ENCODE measurements around the gene RBMS2. TPM values are rescaled to one million over a fixed set of nuclear protein-coding genes. Genes with fewer than 3 reads are reported as not detected.
A peak's percentile ranks its signal among the peaks of the same experiment; 100 is the strongest.

RBMS2 gene
- total RNA-seq, 1 donor from 2014 or later: 37.9 TPM

GRCh38 chr12:56632701-56633467 lies 111.3 kb downstream of the RBMS2 start:
- DNase-seq: peak; percentile 13

- no peak for DNase-seq
Observed at GRCh38 chr12:56633468-56634241, 112.0 kb downstream of the RBMS2 start.

DNA sequence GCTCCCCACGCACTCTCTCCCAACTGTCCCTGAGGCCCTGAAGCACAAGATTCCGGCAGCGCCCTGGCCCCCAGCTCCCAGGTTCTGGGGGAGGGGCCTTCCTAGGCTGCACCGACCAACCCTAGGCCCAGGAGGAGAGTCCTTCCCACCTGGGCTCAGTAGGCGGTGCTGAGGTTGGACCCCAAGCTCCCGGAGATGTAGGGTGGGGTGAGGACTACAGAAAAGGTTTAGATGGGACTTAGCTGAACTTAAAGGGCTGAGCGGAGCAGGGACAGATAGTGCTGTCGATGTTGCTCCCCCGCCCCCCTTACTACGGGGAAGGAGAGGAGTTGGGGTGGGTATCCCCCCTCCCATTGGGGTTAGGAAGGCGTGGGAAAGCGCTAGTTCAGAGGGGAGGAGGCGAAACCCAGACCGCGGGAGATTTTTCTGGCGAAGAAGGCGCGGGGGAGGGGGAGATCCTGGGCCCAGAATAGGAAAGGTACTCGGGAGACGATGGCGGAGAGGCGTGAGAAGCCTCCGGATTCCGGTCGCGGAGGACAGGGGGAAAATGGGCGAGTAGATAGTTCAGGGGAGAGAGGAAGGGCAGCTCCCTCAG lies 112.7 kb downstream of the RBMS2 start:
- DNase-seq: peak; percentile 29

DNA sequence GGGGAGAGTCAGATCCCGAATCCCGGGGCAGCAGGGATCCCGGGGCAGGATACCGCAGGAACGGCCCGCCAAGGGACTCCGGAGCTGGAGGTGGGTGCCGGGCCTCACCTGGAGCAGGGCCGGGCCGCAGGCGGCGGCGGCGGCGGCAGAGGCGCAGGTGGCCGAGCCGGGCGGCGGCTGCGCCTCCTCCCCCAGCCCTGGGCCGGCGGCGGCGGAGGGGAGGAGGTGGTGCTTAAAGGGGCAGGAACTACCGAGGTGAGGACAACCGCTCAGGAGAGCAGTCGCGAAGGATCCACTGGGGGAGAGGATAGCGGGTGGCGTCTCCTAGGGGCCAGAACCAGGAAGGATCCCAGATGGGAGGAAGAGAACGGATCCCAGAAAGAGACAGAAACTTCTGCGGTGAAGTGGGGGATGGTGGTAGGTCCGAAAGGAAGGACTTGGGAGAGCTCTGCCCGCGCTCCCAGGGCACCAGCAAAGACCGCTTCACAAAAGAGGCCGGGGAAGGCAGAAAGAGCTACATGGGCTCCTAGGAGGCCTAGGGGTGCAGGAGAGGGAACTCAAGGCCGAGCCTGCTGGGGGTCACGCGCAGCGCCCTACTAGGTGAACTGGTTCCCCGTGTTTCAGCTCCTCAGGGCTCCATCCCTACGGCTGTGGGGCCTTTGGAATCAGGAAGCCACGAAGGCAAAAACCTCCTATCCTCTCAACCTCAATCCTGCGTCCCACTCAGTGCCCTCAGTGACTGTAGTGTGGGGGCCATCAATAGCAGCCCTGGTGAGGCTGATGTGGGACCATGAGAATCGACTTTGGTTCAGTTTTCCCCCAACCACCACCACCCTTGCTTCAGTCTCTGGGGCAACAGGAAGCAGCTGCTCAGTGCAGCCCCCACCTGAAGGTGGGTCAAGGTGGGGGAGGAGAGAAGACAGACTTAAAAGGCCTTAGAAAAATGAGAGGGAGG lies 113.5 kb downstream of the RBMS2 start:
- DNase-seq: peak; percentile 74

DNA sequence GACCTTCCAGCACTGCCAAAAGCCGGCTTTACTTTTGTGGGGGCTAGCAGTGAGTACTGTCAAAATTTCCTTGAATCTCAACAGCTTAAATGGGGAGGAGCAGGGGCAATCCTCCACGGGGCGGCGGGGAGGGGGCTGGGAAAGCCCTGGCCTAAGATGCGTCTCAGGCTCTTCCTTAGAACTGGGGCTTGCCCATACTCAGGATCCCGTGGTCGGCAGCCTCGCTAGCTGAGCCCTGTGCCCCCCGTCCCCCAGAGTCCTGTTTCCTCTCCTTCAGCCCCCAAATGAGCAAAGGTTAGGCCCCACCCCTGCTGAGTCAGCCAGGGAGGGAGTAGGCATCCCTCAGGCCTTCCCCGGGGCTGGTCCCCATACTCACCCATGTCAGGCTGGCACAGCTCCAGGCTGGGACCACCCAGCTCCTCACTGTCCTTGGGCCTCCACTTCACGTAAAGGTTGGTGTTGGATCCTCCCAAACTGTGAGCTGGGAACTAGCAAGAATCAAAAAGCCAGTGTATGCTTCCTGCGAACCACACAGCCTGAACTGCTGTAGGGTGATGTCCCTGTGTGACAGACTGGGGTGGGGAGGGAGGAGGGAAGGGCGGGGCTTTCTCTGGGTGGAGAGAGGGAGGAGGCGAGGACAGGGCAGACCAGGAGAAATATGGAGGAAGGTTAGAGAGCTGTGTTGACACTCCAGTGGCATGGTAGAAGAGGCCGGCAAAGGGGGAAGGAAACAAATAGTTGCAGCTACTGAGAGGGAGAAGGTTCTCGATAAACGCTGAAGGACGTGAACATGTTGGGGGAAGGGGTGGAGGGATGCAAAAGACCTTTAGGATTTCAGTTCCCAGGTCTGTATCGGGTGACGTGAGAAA lies 114.4 kb downstream of the RBMS2 start:
- peak; percentile 78 for DNase-seq

DNA sequence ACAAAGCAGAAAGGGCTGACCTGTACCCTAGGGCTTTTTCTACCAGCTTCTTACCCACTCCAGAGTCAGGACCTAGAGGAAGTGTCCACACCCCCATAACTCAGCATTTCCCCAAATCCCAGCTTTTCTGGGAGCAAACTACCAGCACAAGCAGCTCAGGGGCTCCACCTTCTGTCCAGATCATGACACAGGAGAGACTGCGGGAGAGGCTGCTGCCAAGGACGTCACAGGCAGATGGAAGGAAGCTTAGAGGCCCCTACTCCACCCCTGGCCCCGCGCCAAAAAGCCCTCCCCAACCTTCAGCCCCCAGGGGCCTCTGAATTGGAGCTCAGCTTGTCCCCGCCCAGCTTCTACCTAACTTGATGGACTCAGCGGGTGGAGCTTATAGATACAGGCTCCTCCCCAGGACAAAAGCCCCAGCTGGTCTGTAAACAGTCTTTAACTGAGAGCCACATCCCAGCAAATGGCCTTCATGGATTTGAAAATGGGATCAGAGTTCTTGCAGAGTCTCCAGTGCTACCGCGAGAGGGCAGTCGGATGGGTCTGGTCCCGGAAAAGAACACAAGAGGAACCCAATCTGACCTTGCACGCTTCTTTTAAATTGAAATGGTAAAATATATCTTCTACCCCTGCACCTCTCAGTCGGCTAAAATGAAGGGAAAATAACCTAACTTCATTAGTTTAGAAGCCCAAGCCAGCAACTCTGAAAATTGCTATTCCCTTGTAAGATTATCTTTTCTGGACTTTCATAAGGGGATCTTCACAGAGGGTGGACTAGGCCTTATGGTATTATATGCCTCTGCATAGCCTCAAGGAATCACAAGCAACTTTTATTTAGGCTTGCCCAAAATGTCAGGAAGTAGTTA lies 115.3 kb downstream of the RBMS2 start:
- DNase-seq: peak; percentile 99

GRCh38 chr12:56637621-56638020 lies 116.0 kb downstream of the RBMS2 start:
- no peak for DNase-seq

- DNase-seq: no peak
Observed at GRCh38 chr12:56641219-56641618, 119.6 kb downstream of the RBMS2 start.

DNA sequence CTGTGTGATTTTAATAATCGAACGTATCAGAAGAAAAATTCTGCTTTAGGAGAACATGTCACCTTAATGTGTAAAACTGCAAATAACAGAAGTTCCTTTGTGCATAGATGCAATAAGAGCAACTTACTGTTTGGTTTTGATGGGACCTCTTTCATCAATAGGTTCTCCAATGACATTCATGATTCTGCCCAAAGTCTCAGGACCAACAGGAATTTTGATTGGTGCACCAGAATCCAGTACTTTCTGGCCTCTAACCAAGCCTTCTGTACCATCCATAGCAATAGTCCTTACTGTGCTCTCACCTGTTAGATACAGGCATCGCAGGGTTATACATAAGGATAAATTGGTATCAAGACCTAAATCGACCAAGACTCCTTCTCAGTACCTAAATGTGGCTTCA lies 123.0 kb downstream of the RBMS2 start:
- peak; percentile 15 for DNase-seq

DNA sequence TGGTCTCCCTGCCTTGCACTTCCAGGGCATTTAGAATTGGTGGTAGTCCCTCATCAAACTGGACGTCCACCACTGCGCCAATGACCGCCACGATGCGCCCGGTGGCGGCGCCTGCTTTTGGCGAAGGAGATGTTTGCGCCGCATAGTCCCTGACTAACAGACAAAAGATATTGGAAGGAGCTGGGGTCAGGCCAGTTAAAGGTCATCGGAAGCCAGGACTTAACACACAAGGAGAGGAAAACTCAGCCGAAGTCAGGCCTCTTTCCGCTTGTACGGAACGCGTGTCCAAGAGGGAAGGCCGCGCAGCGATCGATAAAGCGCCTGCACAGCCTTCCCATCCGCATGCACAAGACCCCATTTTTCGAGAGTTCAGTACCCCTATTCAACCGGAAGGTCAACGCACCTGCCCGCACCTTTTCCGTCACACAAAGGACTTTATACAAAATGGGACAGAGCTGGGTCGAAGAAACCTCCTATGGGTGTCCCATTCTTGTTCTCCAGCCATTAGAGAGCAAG lies 123.6 kb downstream of the RBMS2 start:
- peak; percentile 43 for DNase-seq

Other genes with a start within 250 kb of the RBMS2 start
- gene CS, start 221.5 kb upstream of the RBMS2 start, total RNA-seq: 67.0 and 267 TPM in 2 replicates
- 80.0 and 94.8 TPM in 2 replicates for gene CNPY2, start 205.8 kb upstream of the RBMS2 start, total RNA-seq
- 16.8 and 24.2 TPM in 2 replicates for gene PAN2, start 187.8 kb upstream of the RBMS2 start, total RNA-seq
- 0.23 and 0.34 TPM in 2 replicates for gene IL23A, start 182.9 kb upstream of the RBMS2 start, total RNA-seq
- 72.7 and 95.0 TPM in 2 replicates for gene STAT2, start 161.7 kb upstream of the RBMS2 start, total RNA-seq
- gene APOF, start 159.0 kb upstream of the RBMS2 start, total RNA-seq: not detected in 2 replicates
- gene TIMELESS, start 72.4 kb upstream of the RBMS2 start, total RNA-seq: 8.8 and 24.7 TPM in 2 replicates
- gene MIP, start 67.2 kb upstream of the RBMS2 start, total RNA-seq: not detected in 2 replicates
- 1.6 and 2.4 TPM in 2 replicates for gene SPRYD4, start 53.2 kb upstream of the RBMS2 start, total RNA-seq
- gene GLS2, start 33.7 kb upstream of the RBMS2 start, total RNA-seq: 0.28 and 0.51 TPM in 2 replicates
- gene BAZ2A, start 108.5 kb downstream of the RBMS2 start, total RNA-seq: 23.5 and 40.9 TPM in 2 replicates
- 402 and 579 TPM in 2 replicates for gene ATP5F1B, start 124.2 kb downstream of the RBMS2 start, total RNA-seq
- 54.1 and 116 TPM in 2 replicates for gene PTGES3, start 166.5 kb downstream of the RBMS2 start, total RNA-seq
- 1,174 and 1,321 TPM in 2 replicates for gene NACA, start 203.5 kb downstream of the RBMS2 start, total RNA-seq
- 7.7 and 12.4 TPM in 2 replicates for gene PRIM1, start 230.5 kb downstream of the RBMS2 start, total RNA-seq
- gene HSD17B6, start 241.5 kb downstream of the RBMS2 start, total RNA-seq: 0.51 TPM in 1 of 2 replicates, not detected in the other